ENCODE results near the gene P2RX5. TPM values are rescaled to one million over a fixed set of nuclear protein-coding genes. Genes with fewer than 3 reads are reported as not detected.
"Not testable (repeated sequence)": the region's sequence is repeated elsewhere in the genome, so short reads cannot be mapped to it uniquely, and the experiment has no call there.

The P2RX5 gene
- total RNA-seq, 2 donors from 2014 or later, result 1.6 to 2.6 TPM

DNA sequence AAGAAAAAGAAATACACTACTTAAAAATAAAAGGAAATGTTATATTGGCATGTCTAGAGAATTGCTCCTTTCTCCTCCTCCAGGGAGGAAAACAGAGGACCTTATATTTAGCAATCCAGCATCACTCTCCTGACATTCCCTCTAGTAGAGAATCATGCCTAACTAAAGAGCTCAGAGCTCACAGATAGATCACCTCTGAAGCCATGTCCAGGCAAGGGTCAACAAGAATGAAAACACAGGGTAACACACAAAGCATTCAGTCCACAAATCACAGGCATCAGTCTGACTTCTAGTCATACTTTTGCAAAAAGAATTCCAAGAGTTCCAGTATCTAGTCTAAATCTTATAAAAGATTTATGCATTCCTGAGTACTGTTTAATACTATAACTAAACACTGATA is 23.3 kb upstream of the P2RX5 start:
- intact Hi-C loops (cut with DNase I, micrococcal nuclease), result no loop called here
- no peak for ATAC-seq
- DNase-seq, result no peak

- intact Hi-C loops (cut with DNase I, micrococcal nuclease), result no loop called here
- no peak for ATAC-seq
- DNase-seq, result no peak
These were observed 22.2 kb upstream of the P2RX5 start for GRCh38 chr17:3718201-3718600.

GRCh38 chr17:3715296-3715695 is 19.3 kb upstream of the P2RX5 start:
- ATAC-seq (no peak), DNase-seq (no peak)
- intact Hi-C loops (cut with DNase I, micrococcal nuclease), result no loop called here

- DNase-seq (no peak), ATAC-seq (no peak)
- intact Hi-C loops (cut with DNase I, micrococcal nuclease), result no loop called here
These were observed 17.0 kb upstream of the P2RX5 start for GRCh38 chr17:3712811-3713463.

DNA sequence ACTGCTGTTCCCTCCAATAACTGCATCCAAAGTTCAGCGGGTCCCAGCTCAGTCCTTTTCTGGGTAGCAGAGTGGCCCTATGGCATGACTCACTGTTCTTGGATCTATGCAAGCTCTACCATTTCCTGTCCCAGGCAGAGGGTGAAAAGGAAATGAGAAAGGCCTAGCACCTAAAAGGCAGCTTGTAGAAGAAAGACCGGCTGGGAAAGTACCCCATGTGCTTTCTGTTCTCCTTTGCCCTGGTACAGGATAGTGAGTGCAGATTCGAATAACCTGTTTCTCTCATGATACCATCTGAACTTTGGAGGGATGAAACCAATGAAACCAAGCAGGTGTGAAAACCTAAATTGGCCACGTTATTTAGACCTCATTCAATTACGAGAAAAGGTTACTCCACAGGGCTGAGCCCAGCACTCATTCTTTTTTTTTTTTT is 15.0 kb upstream of the P2RX5 start:
- intact Hi-C loops (cut with DNase I, micrococcal nuclease), result no loop called here
- DNase-seq (no peak), ATAC-seq (peak; percentile 60)

DNA sequence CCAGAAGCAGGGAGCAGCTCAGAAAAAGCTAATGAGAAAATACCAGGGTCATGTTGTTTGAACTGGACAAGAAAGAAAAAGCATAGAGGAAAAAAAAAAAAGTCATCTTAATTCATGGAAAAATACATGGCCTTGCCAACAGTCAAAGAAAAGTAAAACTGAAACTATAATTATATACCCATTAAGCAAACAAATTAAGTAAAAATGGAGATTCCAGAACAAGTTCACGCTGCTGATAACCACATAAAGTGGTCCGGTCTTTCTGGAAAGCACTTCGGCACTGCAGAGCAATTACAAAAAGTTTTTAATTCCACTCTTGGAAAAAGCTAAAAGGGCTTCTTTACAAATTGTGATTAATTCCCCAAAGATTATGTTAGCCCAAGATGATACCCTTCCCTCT is 12.4 kb upstream of the P2RX5 start:
- intact Hi-C loops (cut with DNase I, micrococcal nuclease), result no loop called here
- no peak for DNase-seq
- ATAC-seq, result no peak

DNA sequence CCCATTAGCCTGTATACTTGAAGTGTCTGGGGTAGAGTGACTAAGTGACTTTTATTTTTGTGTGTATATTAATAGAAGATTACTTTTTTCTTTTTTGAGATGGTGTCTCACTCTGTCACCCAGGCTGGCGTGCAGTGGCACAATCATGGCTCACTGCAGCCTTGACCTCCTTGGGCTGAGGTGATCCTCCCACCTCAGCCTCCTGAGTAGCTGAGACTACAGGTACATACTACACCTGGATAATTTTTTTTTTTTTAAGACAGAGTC is 9.7 kb upstream of the P2RX5 start:
- ATAC-seq; intact Hi-C loops (cut with DNase I, micrococcal nuclease); DNase-seq: not testable (repeated sequence)

- ATAC-seq (no peak), DNase-seq (no peak)
- intact Hi-C loops (cut with DNase I, micrococcal nuclease), result no loop called here
These were observed 9.2 kb upstream of the P2RX5 start for GRCh38 chr17:3704931-3705717.

GRCh38 chr17:3702041-3702539 is 6.1 kb upstream of the P2RX5 start:
- DNase-seq; intact Hi-C loops (cut with DNase I, micrococcal nuclease); ATAC-seq: not testable (repeated sequence)

DNA sequence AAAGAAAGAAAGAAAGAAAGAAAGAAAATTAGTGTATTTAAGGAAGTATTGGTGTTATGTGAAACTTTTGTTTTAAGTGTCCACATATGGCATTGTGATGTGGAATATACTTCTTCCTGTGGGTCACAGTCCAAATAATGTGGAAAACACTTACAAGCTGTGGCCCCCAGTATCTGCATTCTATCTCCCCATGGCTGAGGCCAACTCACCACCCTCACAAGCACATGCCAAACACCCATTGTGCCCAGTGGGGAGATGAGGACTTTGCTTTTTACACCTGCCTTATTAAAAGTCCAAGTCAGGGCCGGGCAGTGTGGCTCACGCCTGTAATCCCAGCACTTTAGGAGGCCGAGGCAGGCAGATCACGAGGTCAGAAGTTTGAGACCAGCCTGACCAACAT is 4.0 kb upstream of the P2RX5 start:
- ATAC-seq (no peak), DNase-seq (no peak)
- intact Hi-C loops (cut with DNase I, micrococcal nuclease), result no loop called here

GRCh38 chr17:3698139-3698538 is 2.2 kb upstream of the P2RX5 start:
- intact Hi-C loops (cut with DNase I, micrococcal nuclease), result no loop called here
- DNase-seq (no peak), ATAC-seq (no peak)

GRCh38 chr17:3697103-3697476 is 1.1 kb upstream of the P2RX5 start:
- intact Hi-C loops (cut with DNase I, micrococcal nuclease), result no loop called here
- ATAC-seq (no peak), DNase-seq (no peak)

DNA sequence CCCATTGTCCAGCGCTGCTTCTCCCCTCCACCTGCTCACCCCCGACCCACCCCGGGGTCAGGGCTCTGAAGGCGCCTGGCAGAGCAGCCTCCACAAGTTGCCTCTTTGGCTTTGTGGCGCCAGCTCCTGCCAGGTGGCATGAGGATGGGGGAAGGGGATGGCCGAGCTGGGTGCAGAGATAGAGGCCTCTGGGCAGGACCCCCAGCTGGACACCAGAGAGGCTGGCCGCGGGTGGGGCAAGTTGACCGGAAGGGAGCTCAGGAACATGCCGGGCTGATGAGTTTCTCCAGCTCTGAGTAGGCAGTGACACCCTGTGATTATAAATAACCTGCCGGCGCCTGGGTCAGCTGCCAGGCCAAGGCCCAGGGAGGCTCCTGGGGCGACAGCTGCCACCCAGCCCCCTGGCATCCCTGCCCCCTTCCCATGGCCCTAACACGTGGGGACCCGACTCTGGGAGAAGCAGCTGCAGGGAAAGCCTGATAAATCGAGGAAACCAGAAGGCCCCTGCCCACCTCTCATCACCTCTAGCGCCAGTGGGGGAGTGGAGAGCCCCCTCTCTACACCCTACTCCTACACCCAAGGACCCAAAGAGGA is 729 bp downstream of the P2RX5 start:
- DNase-seq, result no peak
- ATAC-seq, result peak; percentile 26

DNA sequence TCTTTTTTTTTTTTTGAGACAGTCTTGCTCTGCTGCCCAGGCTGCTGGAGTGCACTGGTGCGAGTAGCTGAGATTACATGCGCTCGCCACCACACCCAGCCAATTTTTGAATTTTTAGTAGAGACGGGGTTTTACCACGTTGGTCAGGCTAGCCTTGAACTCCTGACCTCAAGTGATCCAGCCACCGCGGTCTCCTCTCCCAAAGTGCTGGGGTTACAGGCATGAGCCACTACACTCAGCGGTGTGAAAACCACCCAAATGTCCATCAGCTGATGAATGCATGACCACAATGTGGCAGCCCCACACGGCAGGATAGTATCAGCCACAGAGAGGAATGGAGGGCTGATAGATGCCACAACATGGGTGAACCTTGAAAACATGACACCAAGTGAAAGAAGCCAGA is 2.1 kb downstream of the P2RX5 start:
- no peak for DNase-seq
- intact Hi-C loops (cut with DNase I, micrococcal nuclease), result no loop called here
- ATAC-seq, result no peak

More for the DNA sequence above, 729 bp downstream of the P2RX5 start:
- intact Hi-C loops (cut with DNase I, micrococcal nuclease), result no loop called here

DNA sequence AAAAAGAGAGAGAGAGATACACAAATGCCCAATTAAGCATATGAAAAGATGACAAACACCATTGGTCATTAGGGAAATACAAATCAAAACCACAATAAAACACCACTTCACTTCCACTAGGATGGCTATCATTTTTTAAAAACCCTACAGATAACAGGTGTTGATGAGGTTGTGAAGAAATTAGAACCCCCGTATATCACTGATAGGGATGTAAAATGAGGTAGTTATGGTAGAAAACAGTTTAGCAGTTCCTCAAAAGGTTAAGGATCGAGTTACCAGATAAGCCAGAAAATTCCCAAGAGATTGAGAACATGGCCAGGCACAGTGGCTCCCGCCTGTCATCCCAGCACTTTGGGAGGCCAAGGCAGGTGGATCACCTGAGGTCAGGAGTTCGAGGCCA is 2.8 kb downstream of the P2RX5 start:
- DNase-seq (no peak), ATAC-seq (no peak)
- intact Hi-C loops (cut with DNase I, micrococcal nuclease), result no loop called here

DNA sequence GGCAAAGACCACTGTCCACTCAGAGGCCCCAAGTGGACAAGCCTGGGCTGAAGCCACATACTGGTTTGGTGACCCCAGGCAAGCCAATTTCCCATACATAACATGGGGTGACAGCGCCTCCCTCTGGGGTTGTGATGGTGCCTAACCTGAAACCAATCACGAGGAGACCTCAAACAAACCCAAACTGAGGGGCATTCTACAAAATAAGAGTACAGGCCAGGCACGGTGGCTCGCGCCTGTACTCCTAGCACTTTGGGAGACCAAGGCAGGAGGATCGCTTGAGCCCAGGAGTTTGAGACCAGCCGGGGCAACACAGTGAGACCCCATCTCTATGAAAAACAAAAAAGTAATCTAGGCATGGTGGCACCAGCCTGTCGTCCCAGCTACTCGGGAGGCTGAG is 3.6 kb downstream of the P2RX5 start:
- DNase-seq, result no peak
- intact Hi-C loops (cut with DNase I, micrococcal nuclease), result no loop called here
- no peak for ATAC-seq

- DNase-seq, result no peak
- ATAC-seq, result no peak
- intact Hi-C loops (cut with DNase I, micrococcal nuclease), result no loop called here
These were observed 4.3 kb downstream of the P2RX5 start for GRCh38 chr17:3691617-3692067.

DNA sequence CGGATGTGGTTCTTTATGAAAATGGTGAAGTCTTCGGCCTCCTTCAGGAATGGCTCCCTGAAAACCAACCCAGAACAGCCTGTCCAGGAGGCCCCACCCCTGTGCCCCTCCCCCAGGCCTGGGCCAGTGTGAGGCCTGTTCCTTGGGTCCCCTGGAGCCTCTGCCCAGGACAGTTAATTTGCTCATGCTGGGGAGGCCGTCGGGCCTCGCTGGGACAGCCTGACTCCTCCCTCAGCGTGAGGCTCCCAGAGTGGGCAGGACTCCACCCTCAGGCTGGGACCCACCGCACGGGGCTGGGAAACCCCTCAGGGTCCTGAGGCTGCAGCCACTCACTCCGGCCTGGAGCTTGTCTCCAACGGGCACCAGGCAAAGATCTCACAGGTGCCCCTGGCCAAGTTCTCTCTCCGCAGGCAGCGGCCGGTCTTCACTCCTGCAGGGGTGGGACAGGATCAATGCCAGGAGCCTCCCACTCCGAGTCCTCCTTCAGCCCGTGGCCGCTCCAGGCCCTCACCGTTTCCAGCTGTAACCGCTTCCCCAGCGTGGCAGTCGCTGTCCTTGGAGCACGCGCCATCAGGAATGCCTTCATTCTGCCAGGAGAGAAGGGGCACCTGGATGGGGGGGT is 5.8 kb downstream of the P2RX5 start:
- intact Hi-C loops (cut with DNase I, micrococcal nuclease), result no loop called here
- ATAC-seq, result no peak
- DNase-seq, result no peak

- DNase-seq, result no peak
These were observed 6.5 kb downstream of the P2RX5 start for GRCh38 chr17:3689262-3690093.

More at GRCh38 chr17:3689262-3690093, 6.5 kb downstream of the P2RX5 start:
- ATAC-seq, result no peak
- intact Hi-C loops (cut with DNase I, micrococcal nuclease), result no loop called here
